ENCODE data around the gene SLC11A2. TPM values are rescaled to one million over a fixed set of nuclear protein-coding genes. Genes with fewer than 3 reads are reported as not detected.

The SLC11A2 gene
- total RNA-seq, 1 donor from 2014 or later = 40.0 TPM

DNA sequence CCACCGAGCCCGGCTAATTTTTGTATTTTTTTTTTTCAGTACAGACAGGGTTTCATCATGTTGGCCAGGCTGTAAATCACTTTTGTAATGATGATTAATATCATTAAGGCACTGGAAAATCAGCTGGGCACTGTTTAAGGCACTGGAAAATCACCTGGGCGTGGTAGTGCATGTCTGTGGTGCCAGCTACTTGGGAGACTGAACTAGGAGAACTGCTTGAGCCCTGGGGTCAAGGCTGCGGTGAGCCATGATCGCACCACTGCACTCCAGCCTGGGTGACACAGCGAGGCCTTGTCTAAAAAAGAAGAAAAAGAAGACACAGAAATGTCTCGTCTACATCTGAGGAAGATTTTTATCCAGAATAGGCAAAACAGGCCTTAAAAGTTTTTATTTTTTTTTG, 12.7 kb downstream of the SLC11A2 start:
- H4K20me1 ChIP-seq (ENCODE audit: insufficient read depth, low read length) = peaks cover 53% of the 10 kb centered on the region
- Mint-ChIP-seq H3K9me3 (ENCODE audit: unreplicated experiment) (no peaks in the 10 kb centered on the region), H3K4me3 (ENCODE audit: unreplicated experiment) (no peak overlapping the region)

DNA sequence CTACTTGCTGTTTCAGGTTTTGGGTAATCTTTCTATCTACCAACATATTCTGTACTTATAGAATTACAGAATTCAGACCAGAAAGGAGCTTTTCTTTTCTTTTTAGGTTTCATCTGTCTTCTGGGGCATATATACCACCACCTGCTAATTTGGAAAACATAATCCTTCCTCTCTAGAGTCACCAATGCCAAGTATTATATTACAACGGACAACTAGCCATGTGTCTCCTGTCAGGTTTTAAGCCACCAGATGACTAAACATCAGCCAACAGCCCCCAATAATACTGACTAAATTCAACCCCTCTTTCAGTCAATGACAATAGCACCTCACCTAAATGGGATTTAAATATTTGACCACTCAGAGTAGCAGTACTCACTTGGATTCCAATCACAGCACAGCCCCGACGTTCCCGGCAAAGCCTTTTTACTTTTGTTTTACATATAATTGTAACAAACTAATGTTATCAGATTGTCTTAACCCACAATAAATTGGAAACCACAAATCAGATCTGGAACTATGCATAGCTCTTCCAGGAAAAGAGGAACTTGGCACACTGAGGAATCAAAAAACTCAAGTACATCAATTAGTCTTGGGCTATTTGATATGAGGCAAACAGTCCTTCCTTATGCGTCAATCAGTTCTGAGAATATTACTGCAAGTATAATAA, 13.5 kb downstream of the SLC11A2 start:
- peaks cover 38% of the 10 kb centered on the region for H3K79me2 ChIP-seq (ENCODE audit: insufficient read depth, low read length)
- H3K4me1 Mint-ChIP-seq (ENCODE audit: low read depth, unreplicated experiment) = peaks cover 8% of the 10 kb centered on the region

More for the DNA sequence above, 12.7 kb downstream of the SLC11A2 start:
- Histone ChIP-seq H3K4me1 (ENCODE audit: insufficient read depth, low read length) (no peaks in the 10 kb centered on the region), H2AFZ (ENCODE audit: low read depth, low read length) (no peak overlapping the region), H3K27ac (ENCODE audit: low read depth, low read length) (no peak overlapping the region), H3K27me3 (ENCODE audit: insufficient read depth, low read length) (no peaks in the 10 kb centered on the region), H3K4me2 (ENCODE audit: low read length) (no peak overlapping the region), H3K79me2 (ENCODE audit: insufficient read depth, low read length) (peaks cover 46% of the 10 kb centered on the region), H3K36me3 (ENCODE audit: insufficient read depth, low read length) (no peaks in the 10 kb centered on the region), H3K9me3 (ENCODE audit: insufficient read depth, low read depth, low read length) (no peaks in the 10 kb centered on the region), H3K9ac (ENCODE audit: low read length) (no peak overlapping the region), H3K4me3 (ENCODE audit: insufficient read depth, low read depth, low read length) (no peak overlapping the region)
- FAIRE-seq (no peak), DNase-seq (ENCODE audit: low read depth) (no peak)
- no peaks in the 10 kb centered on the region for H3K36me3 Mint-ChIP-seq (ENCODE audit: low read depth, unreplicated experiment)
- H3K27ac Mint-ChIP-seq (ENCODE audit: unreplicated experiment) = no peak overlapping the region
- TF ChIP-seq, protein P1, sequence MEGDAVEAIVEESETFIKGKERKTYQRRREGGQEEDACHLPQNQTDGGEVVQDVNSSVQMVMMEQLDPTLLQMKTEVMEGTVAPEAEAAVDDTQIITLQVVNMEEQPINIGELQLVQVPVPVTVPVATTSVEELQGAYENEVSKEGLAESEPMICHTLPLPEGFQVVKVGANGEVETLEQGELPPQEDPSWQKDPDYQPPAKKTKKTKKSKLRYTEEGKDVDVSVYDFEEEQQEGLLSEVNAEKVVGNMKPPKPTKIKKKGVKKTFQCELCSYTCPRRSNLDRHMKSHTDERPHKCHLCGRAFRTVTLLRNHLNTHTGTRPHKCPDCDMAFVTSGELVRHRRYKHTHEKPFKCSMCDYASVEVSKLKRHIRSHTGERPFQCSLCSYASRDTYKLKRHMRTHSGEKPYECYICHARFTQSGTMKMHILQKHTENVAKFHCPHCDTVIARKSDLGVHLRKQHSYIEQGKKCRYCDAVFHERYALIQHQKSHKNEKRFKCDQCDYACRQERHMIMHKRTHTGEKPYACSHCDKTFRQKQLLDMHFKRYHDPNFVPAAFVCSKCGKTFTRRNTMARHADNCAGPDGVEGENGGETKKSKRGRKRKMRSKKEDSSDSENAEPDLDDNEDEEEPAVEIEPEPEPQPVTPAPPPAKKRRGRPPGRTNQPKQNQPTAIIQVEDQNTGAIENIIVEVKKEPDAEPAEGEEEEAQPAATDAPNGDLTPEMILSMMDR (IDR thresholded peaks at IDR 0.05; ENCODE audit: insufficient read depth, low read depth, low read length) = no peak
- TF ChIP-seq EZH2 (IDR thresholded peaks at IDR 0.05; ENCODE audit: insufficient read depth, low read length) = no peak
- H3K4me1 Mint-ChIP-seq (ENCODE audit: low read depth, unreplicated experiment) = peaks cover 8% of the 10 kb centered on the region
- H3K27me3 Mint-ChIP-seq (ENCODE audit: low read depth, unreplicated experiment) = no peaks in the 10 kb centered on the region

DNA sequence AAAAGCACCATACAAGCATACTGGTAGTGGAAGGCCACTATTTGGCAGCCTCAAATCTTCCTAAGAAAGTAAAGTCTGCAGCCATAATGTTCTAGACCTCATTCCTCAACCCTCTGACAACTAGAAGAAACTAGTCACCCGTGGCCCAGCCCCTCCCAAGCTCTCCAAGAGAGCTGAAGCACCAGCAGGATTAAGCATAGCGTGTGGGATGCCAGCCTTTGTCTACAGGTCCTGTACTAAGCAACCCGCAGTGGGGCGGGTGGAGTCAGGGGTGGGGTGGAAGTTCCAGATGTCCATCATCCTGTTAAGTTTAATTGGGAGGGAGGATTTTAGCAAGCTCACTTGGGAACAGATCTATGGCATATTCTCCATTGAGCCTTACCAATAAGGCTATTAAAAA, 14.2 kb downstream of the SLC11A2 start:
- no peak overlapping the region for H3K4me3 ChIP-seq (ENCODE audit: insufficient read depth, low read depth, low read length)
- no peak overlapping the region for H3K4me2 ChIP-seq (ENCODE audit: low read length)
- Mint-ChIP-seq H3K36me3 (ENCODE audit: low read depth, unreplicated experiment) (peaks cover 1% of the 10 kb centered on the region), H3K27ac (ENCODE audit: unreplicated experiment) (no peak overlapping the region), H3K9me3 (ENCODE audit: unreplicated experiment) (no peaks in the 10 kb centered on the region), H3K4me1 (ENCODE audit: low read depth, unreplicated experiment) (peaks cover 8% of the 10 kb centered on the region), H3K4me3 (ENCODE audit: unreplicated experiment) (no peak overlapping the region), H3K27me3 (ENCODE audit: low read depth, unreplicated experiment) (no peaks in the 10 kb centered on the region)
- H3K9ac ChIP-seq (ENCODE audit: low read length) = no peak overlapping the region
- FAIRE-seq (no peak), DNase-seq (ENCODE audit: low read depth) (no peak)
- H3K4me1 ChIP-seq (ENCODE audit: insufficient read depth, low read length) = no peaks in the 10 kb centered on the region
- no peak overlapping the region for H3K27ac ChIP-seq (ENCODE audit: low read depth, low read length)
- TF ChIP-seq, protein P1 (IDR thresholded peaks at IDR 0.05; ENCODE audit: insufficient read depth, low read depth, low read length) = no peak
- no peak for TF ChIP-seq EZH2 (IDR thresholded peaks at IDR 0.05; ENCODE audit: insufficient read depth, low read length)
- no peaks in the 10 kb centered on the region for H3K9me3 ChIP-seq (ENCODE audit: insufficient read depth, low read depth, low read length)
- H2AFZ ChIP-seq (ENCODE audit: low read depth, low read length) = no peak overlapping the region
- peaks cover 31% of the 10 kb centered on the region for H3K79me2 ChIP-seq (ENCODE audit: insufficient read depth, low read length)
- peaks cover 45% of the 10 kb centered on the region for H4K20me1 ChIP-seq (ENCODE audit: insufficient read depth, low read length)
- no peaks in the 10 kb centered on the region for H3K27me3 ChIP-seq (ENCODE audit: insufficient read depth, low read length)
- H3K36me3 ChIP-seq (ENCODE audit: insufficient read depth, low read length) = no peaks in the 10 kb centered on the region

More for the DNA sequence above, 13.5 kb downstream of the SLC11A2 start:
- FAIRE-seq = no peak
- Histone ChIP-seq H3K27ac (ENCODE audit: low read depth, low read length) (no peak overlapping the region), H3K9ac (ENCODE audit: low read length) (no peak overlapping the region), H2AFZ (ENCODE audit: low read depth, low read length) (no peak overlapping the region), H4K20me1 (ENCODE audit: insufficient read depth, low read length) (peaks cover 52% of the 10 kb centered on the region), H3K4me1 (ENCODE audit: insufficient read depth, low read length) (no peaks in the 10 kb centered on the region), H3K4me2 (ENCODE audit: low read length) (no peak overlapping the region), H3K36me3 (ENCODE audit: insufficient read depth, low read length) (no peaks in the 10 kb centered on the region), H3K9me3 (ENCODE audit: insufficient read depth, low read depth, low read length) (no peaks in the 10 kb centered on the region), H3K27me3 (ENCODE audit: insufficient read depth, low read length) (no peaks in the 10 kb centered on the region), H3K4me3 (ENCODE audit: insufficient read depth, low read depth, low read length) (no peak overlapping the region)
- Mint-ChIP-seq H3K4me3 (ENCODE audit: unreplicated experiment) (no peak overlapping the region), H3K27me3 (ENCODE audit: low read depth, unreplicated experiment) (no peaks in the 10 kb centered on the region), H3K27ac (ENCODE audit: unreplicated experiment) (no peak overlapping the region), H3K9me3 (ENCODE audit: unreplicated experiment) (no peaks in the 10 kb centered on the region), H3K36me3 (ENCODE audit: low read depth, unreplicated experiment) (no peaks in the 10 kb centered on the region)
- TF ChIP-seq EZH2 (IDR thresholded peaks at IDR 0.05; ENCODE audit: insufficient read depth, low read length) = no peak
- DNase-seq (ENCODE audit: low read depth) = peak; percentile 6

All from astrocyte (in vitro differentiated cells and primary cell).